ENCODE results near the gene ASCL4.

DNA sequence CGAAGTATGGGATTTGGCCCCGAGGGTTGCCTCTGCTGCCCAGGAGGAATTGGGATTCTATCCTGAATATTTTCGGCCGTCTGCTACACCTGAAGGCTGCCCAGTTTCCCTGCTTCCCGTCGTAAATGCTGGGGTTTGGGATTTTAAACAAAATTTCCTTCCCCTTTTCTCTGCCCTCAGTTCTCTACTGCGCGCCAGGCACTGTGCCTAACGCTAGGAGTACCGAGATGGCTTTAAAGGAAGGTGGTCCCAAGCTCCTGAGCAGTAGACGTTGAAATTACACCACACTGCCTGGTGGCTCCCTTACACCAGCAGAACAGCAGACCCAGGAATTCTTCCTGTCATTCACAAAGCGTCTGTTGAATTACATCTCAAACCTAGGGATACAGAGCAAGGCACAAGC is 13.0 kb upstream of the ASCL4 start:
- TF ChIP-seq, protein P1, sequence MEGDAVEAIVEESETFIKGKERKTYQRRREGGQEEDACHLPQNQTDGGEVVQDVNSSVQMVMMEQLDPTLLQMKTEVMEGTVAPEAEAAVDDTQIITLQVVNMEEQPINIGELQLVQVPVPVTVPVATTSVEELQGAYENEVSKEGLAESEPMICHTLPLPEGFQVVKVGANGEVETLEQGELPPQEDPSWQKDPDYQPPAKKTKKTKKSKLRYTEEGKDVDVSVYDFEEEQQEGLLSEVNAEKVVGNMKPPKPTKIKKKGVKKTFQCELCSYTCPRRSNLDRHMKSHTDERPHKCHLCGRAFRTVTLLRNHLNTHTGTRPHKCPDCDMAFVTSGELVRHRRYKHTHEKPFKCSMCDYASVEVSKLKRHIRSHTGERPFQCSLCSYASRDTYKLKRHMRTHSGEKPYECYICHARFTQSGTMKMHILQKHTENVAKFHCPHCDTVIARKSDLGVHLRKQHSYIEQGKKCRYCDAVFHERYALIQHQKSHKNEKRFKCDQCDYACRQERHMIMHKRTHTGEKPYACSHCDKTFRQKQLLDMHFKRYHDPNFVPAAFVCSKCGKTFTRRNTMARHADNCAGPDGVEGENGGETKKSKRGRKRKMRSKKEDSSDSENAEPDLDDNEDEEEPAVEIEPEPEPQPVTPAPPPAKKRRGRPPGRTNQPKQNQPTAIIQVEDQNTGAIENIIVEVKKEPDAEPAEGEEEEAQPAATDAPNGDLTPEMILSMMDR (IDR thresholded peaks at IDR 0.05), result no peak
- no peak for TF ChIP-seq POLR2A (IDR thresholded peaks at IDR 0.05)

Measured in right lobe of liver (tissue), 4 donors.